ENCODE measurements around the gene RAC2. TPM values are rescaled to one million over a fixed set of nuclear protein-coding genes. Genes with fewer than 3 reads are reported as not detected.

RAC2 gene
- total RNA-seq, 2 donors from 2014 or later: 620 to 681 TPM

- Mint-ChIP-seq H3K36me3 (ENCODE audit: insufficient read depth in 2 of 2) (peaks cover 0 to 1% of the 10 kb centered on the region in 2 donors), H3K27ac (no peak within 1 kb of the TSS), H3K27me3 (ENCODE audit: low read depth) (no peaks in the 10 kb centered on the region), H3K4me1 (ENCODE audit: low read depth) (peaks cover 61% of the 10 kb centered on the region), H3K4me3 (peak within 1 kb of the TSS in 1 of 2 donors; percentile 53), H3K9me3 (no peaks in the 10 kb centered on the region)
- ATAC-seq (replicated peaks in 1 of 2): peak in 1 of 2 donors; percentile 24
- peak in 1 of 2 donors; percentile 3 for DNase-seq
Measured at GRCh38 chr22:37212174-37212906, 31.7 kb downstream of the RAC2 start, which contains the start of gene SSTR3. Gene SSTR3 (minus strand): TSS chr22:37212477. CDS start chr22:37207803, 4,674 bp downstream.

GRCh38 chr22:37211866-37212173 lies 32.2 kb downstream of the RAC2 start:
- DNase-seq: no peak
- H3K9me3 Mint-ChIP-seq: no peaks in the 10 kb centered on the region
- no peak overlapping the region for H3K27ac Mint-ChIP-seq
- no peaks in the 10 kb centered on the region for H3K27me3 Mint-ChIP-seq (ENCODE audit: low read depth)
- no peak overlapping the region for H3K4me3 Mint-ChIP-seq
- H3K36me3 Mint-ChIP-seq (ENCODE audit: insufficient read depth in 2 of 2): no peaks in the 10 kb centered on the region
- H3K4me1 Mint-ChIP-seq (ENCODE audit: low read depth): peaks cover 58% of the 10 kb centered on the region
- ATAC-seq (replicated peaks in 1 of 2): no peak

GRCh38 chr22:37211075-37211865 lies 32.8 kb downstream of the RAC2 start:
- H3K27me3 Mint-ChIP-seq (ENCODE audit: low read depth): no peaks in the 10 kb centered on the region
- H3K36me3 Mint-ChIP-seq (ENCODE audit: insufficient read depth in 2 of 2): no peaks in the 10 kb centered on the region
- DNase-seq (no peak), ATAC-seq (replicated peaks in 1 of 2) (no peak)
- H3K9me3 Mint-ChIP-seq: no peaks in the 10 kb centered on the region
- H3K4me1 Mint-ChIP-seq (ENCODE audit: low read depth): peaks cover 53% of the 10 kb centered on the region
- H3K4me3 Mint-ChIP-seq: no peak overlapping the region
- H3K27ac Mint-ChIP-seq: no peak overlapping the region

- no peak overlapping the region for H3K27ac Mint-ChIP-seq
Measured at GRCh38 chr22:37210041-37210803, 33.8 kb downstream of the RAC2 start.

GRCh38 chr22:37209140-37209845 lies 34.8 kb downstream of the RAC2 start:
- Mint-ChIP-seq H3K36me3 (ENCODE audit: insufficient read depth in 2 of 2) (no peaks in the 10 kb centered on the region), H3K4me1 (ENCODE audit: low read depth) (peaks cover 60% of the 10 kb centered on the region), H3K27me3 (ENCODE audit: low read depth) (no peaks in the 10 kb centered on the region), H3K9me3 (no peaks in the 10 kb centered on the region), H3K4me3 (no peak overlapping the region), H3K27ac (no peak overlapping the region)
- DNase-seq: no peak
- ATAC-seq (replicated peaks in 1 of 2): no peak

More at GRCh38 chr22:37210041-37210803, 33.8 kb downstream of the RAC2 start:
- no peak for DNase-seq
- H3K36me3 Mint-ChIP-seq (ENCODE audit: insufficient read depth in 2 of 2): no peaks in the 10 kb centered on the region
- no peaks in the 10 kb centered on the region for H3K9me3 Mint-ChIP-seq
- no peaks in the 10 kb centered on the region for H3K27me3 Mint-ChIP-seq (ENCODE audit: low read depth)
- peaks cover 55% of the 10 kb centered on the region for H3K4me1 Mint-ChIP-seq (ENCODE audit: low read depth)
- ATAC-seq (replicated peaks in 1 of 2): no peak
- no peak overlapping the region for H3K4me3 Mint-ChIP-seq

- DNase-seq (no peak), ATAC-seq (replicated peaks in 1 of 2) (no peak)
- peak overlapping the region in 1 of 2 donors; percentile 15 for H3K4me3 Mint-ChIP-seq
- no peak overlapping the region for H3K27ac Mint-ChIP-seq
- no peaks in the 10 kb centered on the region for H3K27me3 Mint-ChIP-seq (ENCODE audit: low read depth)
- no peaks in the 10 kb centered on the region for H3K9me3 Mint-ChIP-seq
- no peaks in the 10 kb centered on the region for H3K36me3 Mint-ChIP-seq (ENCODE audit: insufficient read depth in 2 of 2)
- peaks cover 54% of the 10 kb centered on the region for H3K4me1 Mint-ChIP-seq (ENCODE audit: low read depth)
Measured at GRCh38 chr22:37208401-37209139, 35.5 kb downstream of the RAC2 start.

GRCh38 chr22:37207981-37208380 lies 36.1 kb downstream of the RAC2 start:
- Mint-ChIP-seq H3K36me3 (ENCODE audit: insufficient read depth in 2 of 2) (no peaks in the 10 kb centered on the region), H3K27ac (no peak overlapping the region), H3K9me3 (no peaks in the 10 kb centered on the region), H3K4me1 (ENCODE audit: low read depth) (peaks cover 54% of the 10 kb centered on the region), H3K4me3 (peak overlapping the region in 1 of 2 donors; percentile 49), H3K27me3 (ENCODE audit: low read depth) (no peaks in the 10 kb centered on the region)
- DNase-seq (no peak), ATAC-seq (replicated peaks in 1 of 2) (peak in 1 of 2 donors; percentile 11)

- H3K9me3 Mint-ChIP-seq: no peaks in the 10 kb centered on the region
- no peak overlapping the region for H3K4me3 Mint-ChIP-seq
- ATAC-seq (replicated peaks in 1 of 2) (no peak), DNase-seq (no peak)
- no peaks in the 10 kb centered on the region for H3K36me3 Mint-ChIP-seq (ENCODE audit: insufficient read depth in 2 of 2)
- no peaks in the 10 kb centered on the region for H3K27me3 Mint-ChIP-seq (ENCODE audit: low read depth)
- H3K27ac Mint-ChIP-seq: no peak overlapping the region
- H3K4me1 Mint-ChIP-seq (ENCODE audit: low read depth): peaks cover 49% of the 10 kb centered on the region
Measured at GRCh38 chr22:37206841-37207821, 36.9 kb downstream of the RAC2 start.

GRCh38 chr22:37206118-37206840 lies 37.8 kb downstream of the RAC2 start:
- no peak for DNase-seq
- Mint-ChIP-seq H3K36me3 (ENCODE audit: insufficient read depth in 2 of 2) (no peaks in the 10 kb centered on the region), H3K4me1 (ENCODE audit: low read depth) (peaks cover 53% of the 10 kb centered on the region), H3K9me3 (no peaks in the 10 kb centered on the region), H3K4me3 (no peak overlapping the region), H3K27ac (no peak overlapping the region), H3K27me3 (ENCODE audit: low read depth) (no peaks in the 10 kb centered on the region)
- no peak for ATAC-seq (replicated peaks in 1 of 2)

GRCh38 chr22:37205046-37205445 lies 39.0 kb downstream of the RAC2 start:
- ATAC-seq (replicated peaks in 1 of 2): no peak
- no peaks in the 10 kb centered on the region for H3K27me3 Mint-ChIP-seq (ENCODE audit: low read depth)
- H3K4me1 Mint-ChIP-seq (ENCODE audit: low read depth): peaks cover 53% of the 10 kb centered on the region
- H3K9me3 Mint-ChIP-seq: no peaks in the 10 kb centered on the region
- DNase-seq: no peak
- no peaks in the 10 kb centered on the region for H3K36me3 Mint-ChIP-seq (ENCODE audit: insufficient read depth in 2 of 2)
- H3K4me3 Mint-ChIP-seq: no peak overlapping the region
- H3K27ac Mint-ChIP-seq: no peak overlapping the region
